ENCODE measurements around the gene TIMP2.

The TIMP2 gene

GRCh38 chr17:78862073-78863023 is 62.8 kb downstream of the TIMP2 start:
- no peak for DNase-seq

GRCh38 chr17:78861229-78861628 is 64.0 kb downstream of the TIMP2 start:
- DNase-seq, result no peak

DNA sequence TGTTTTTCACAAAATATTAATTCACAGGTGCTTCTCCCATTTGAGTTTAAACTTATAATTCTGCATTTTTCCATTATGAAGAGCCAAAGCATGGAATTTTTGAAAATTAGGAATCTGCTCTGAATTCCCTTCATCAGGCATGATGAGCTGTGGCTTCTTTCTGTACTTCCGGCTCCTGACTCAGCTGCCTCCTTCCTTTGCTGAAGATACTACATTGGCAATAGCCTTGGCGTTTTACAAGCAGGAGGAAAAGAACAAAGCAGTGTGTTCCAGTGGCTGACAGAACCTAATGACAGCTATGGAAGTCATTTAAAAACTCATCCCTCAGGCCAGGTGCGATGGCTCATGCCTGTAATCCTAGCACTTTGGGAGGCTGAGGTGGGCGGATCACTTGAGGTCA is 66.1 kb downstream of the TIMP2 start:
- DNase-seq, result no peak

- no peak for DNase-seq
Measured at GRCh38 chr17:78857266-78857665, 67.9 kb downstream of the TIMP2 start.

DNA sequence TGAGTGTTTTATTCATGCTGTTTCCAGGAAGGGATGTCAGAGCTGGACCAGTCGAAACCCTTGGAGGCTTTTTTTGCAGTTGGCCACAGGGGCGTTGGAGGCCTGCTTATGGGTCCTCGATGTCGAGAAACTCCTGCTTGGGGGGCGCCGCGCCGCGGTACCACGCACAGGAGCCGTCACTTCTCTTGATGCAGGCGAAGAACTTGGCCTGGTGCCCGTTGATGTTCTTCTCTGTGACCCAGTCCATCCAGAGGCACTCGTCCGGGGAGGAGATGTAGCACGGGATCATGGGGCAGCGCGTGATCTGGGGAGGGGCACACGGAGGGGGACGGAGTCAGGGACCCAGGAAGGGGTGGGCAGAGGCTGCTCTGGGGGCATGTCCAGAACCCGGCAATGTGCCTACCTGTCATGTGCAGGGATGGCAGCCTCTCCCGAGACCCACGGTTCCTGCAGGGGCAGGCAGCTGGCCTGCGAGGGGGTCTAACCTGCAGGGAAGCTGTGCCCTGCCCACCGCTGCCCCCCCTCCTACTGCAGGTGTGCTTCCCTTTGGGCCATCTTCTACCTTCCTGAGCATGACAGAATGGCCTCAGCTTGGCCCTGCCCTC is 69.5 kb downstream of the TIMP2 start:
- DNase-seq, result no peak

GRCh38 chr17:78854508-78854907 is 70.7 kb downstream of the TIMP2 start:
- no peak for DNase-seq

GRCh38 chr17:78853926-78854394 is 71.2 kb downstream of the TIMP2 start:
- no peak for DNase-seq

DNA sequence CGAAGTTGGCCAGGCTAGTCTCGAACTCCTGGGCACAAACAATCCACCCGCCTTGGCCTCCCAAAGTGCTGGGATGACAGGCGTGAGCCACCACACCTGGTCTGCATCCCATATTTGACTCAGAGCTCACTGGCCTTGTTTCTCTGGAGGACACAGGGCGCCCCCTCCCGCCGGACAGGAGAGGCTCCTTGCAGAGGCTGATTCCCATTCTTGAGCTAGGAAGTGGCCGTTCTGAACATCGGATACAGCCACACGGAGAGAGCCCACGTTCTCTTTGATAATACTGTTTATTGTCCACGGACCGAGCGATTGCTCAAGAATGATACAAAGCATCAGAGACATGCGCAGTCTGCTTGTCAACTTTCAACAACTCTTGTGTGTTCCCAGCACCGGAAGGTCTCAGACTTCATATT is 72.5 kb downstream of the TIMP2 start:
- no peak for DNase-seq

DNA sequence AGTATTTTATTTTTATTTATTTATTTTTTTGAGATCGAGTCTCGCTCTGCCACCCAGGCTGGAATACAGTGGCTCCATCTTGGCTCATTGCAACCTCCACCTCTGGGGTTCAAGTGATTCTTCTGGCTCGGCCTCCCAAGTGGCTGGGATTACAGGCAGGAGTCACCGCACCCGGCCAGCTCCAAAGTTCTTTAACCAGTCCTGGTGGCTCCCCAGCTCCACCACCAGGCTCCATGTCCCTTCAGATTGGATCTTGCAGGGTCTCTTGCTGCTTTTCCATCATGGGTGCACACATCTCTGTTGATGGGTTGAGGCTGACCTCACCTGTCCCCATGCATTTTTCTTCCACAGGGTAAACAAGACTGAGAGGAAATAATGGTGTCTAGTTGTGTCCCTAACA is 76.2 kb downstream of the TIMP2 start:
- no peak for DNase-seq

DNA sequence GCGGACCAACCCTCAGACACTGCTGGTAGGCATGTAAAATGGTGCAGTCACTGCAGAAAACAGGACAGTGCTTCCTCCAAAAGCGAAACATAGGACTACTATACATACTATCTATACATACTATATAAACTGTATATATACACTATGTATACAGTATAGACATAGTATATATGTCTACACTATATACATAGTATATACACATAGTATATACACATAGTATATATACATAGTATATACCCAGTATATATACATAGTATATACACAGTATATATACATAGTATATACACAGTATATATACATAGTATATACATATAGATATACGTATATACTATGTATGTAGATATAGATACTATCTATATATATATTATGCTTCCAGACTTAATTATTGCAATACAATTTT is 78.1 kb downstream of the TIMP2 start:
- no peak for DNase-seq

DNA sequence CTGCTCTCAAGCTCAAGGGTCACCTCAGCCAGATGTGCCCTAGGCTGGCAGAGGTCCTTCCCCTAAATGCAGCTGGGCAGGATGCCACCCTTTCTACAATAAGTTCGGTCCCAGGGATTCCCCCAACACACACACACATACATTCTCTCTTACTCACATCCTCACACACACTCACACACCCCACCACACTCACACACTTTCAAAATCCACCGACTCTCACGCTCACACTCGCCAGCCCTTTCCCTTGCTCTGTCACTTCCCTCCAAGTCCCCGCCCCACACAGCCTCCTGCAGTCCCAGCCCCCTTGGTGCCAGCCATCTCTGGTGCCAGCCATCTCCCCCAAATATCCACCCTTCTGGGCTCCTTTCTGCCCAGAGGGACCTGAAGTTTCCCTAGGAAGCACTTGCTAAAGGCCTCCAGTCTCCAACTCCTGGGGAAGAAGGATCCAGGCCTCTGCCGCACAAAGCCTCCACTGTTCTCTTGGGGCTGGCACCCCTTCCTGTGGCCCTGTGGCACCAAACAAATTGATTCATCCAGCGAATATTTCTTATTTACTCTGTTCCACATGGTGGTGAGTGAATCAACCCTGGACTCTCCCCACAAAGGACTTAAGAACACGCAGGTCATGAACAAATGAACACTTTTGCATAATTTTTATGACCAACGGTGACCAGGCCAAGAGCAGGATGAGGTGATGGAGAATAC is 80.7 kb downstream of the TIMP2 start:
- DNase-seq, result no peak

- peak; percentile 74 for DNase-seq
Measured at GRCh38 chr17:78842881-78843565, 82.2 kb downstream of the TIMP2 start.

DNA sequence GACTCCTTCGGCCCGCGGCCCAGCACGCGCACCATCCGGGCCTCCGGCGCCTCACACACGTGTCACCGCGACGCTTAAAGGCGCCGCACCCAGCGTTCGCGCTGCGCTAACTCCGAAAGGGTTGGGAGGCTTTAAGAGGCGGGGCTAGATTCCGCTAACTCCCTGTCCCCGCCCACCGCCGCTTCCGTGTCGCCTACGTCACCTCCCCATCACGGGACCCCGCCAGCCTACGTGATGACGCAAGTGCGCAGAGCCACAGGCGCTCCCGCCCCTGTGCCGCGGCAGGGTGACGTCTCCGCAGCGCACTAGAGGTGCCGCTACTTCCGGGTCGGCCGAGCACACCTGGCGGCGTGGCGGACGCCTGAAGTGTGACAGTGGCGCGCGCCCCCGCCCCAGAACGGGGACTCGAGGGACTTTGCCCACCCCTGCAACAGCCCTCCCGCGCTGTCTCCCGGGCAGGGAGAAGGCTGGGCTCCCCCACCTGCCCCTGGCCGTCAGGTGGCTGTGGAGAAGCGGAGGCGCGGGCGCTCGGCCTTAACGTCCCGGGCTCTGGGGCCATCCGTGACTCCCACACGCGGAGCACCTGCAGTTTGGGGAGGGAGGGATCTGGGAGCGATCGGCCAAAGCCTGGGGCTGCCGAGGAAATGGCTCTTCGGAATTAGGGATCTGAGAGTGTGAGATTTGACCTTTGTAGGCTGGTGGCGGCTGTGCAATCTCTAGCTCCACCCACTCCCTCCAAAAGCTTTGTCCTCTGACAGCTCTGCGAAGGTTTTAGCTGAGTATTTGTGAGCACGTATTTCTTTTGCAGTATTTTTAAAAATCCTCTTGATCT is 84.2 kb downstream of the TIMP2 start, which contains the start of gene USP36:
TSS of gene USP36 (minus strand) at position 35 of the 832 bp plus-strand sequence. CDS start 4,451 bp downstream, outside the sequence.
- DNase-seq, result peak; percentile 100

GRCh38 chr17:78840530-78840779 is 84.7 kb downstream of the TIMP2 start:
- no peak for DNase-seq

GRCh38 chr17:78839762-78840529 is 85.2 kb downstream of the TIMP2 start:
- DNase-seq, result no peak

- DNase-seq, result no peak
Measured at GRCh38 chr17:78839235-78839761, 85.9 kb downstream of the TIMP2 start.

GRCh38 chr17:78838574-78839005 is 86.6 kb downstream of the TIMP2 start:
- no peak for DNase-seq

- DNase-seq, result no peak
Measured at GRCh38 chr17:78836420-78837021, 88.7 kb downstream of the TIMP2 start.

GRCh38 chr17:78834571-78834970 is 90.6 kb downstream of the TIMP2 start:
- no peak for DNase-seq

- no peak for DNase-seq
Measured at GRCh38 chr17:78832541-78832810, 92.7 kb downstream of the TIMP2 start.

Data from NCI-H1436 (cell line).